H1 (cell line): Measurements from ENCODE around the gene FES. TPM values are rescaled to one million over a fixed set of nuclear protein-coding genes. Genes with fewer than 3 reads are reported as not detected.

Experiments used
- E2F6 ChIP-seq: IDR thresholded peaks from 2 replicates; pipeline ENCODE4 v1.6.1; 2012; ENCODE audit warnings: inconsistent platforms
- TAF7 ChIP-seq: optimal IDR thresholded peaks from 2 replicates; pipeline ENCODE3; 2011; ENCODE audit warnings: low read depth, mild to moderate bottlenecking, inconsistent platforms, low read length, moderate library complexity, borderline replicate concordance
- TCF12 ChIP-seq: IDR thresholded peaks from 2 replicates; pipeline ENCODE4 v1.6.1; 2011; ENCODE audit warnings: low read depth, mild to moderate bottlenecking, low read length
- YY1 ChIP-seq: IDR thresholded peaks from 2 replicates; pipeline ENCODE4 v1.6.1; 2011; ENCODE audit warnings: low read depth, mild to moderate bottlenecking, low read length
- polyA plus RNA-seq, 7 experiments: library from polyadenylated mRNA; depleted of rRNA in 3 of 7; stranded (reverse) in 5 of 7; unstranded in 2 of 7; fragments of >200 nt in 5 of 7; fragments of 200-250 nt in 2 of 7; gene quantifications; 1 replicate in 5 of 7; 2 replicates in 1 of 7; 4 replicates in 1 of 7; pipeline versions ENCODE4 v1.2.1 to v1.2.3, GENCODE V29; 2011 to 2013; ENCODE audit warnings: missing spikeins in 2 of 7, mixed read lengths in 2 of 7
- total RNA-seq: library from RNA; stranded (reverse); fragmentation: NEBNext Ultra II Directional; extraction: Animal tissue kit (Norgen Biotek cat#: 25700); gene quantifications from 2 replicates; pipeline ENCODE4 v1.2.1, GENCODE V29; 2021

FES gene
- total and polyA plus RNA-seq, 2 of the 8 experiments (the other 6 are each of a cell fraction or from before 2014, with no cell fraction given): 8.5 to 8.6 TPM

GRCh38 chr15:90873488-90873997, 10.8 kb upstream of the FES start (continued):
- no peak for TF ChIP-seq E2F6
- TF ChIP-seq YY1: no peak
- TF ChIP-seq TAF7: no peak
- no peak for TF ChIP-seq TCF12
